SU-DHL-6 (cell line): Measurements from ENCODE around the gene ANXA5.

Source experiments
- EZH2phosphoT487 ChIP-seq: fragments of 200-600 bp; sonication (generic), shearing (Covaris generic); conservative IDR thresholded peaks from 2 replicates; pipeline ENCODE4 v1.6.1; 2018; ENCODE audit warnings: mild to moderate bottlenecking, antibody characterized with exemption, low read length, moderate library complexity, mixed read lengths
- TF ChIP-seq, protein P1 (sequence below): fragments of 200-600 bp; sonication (generic); IDR thresholded peaks from one replicate; pipeline ENCODE4 v1.5.1; 2017; ENCODE audit warnings: antibody characterized with exemption, mild to moderate bottlenecking, low read length, moderate library complexity; ENCODE audit not compliant: insufficient read depth, poor library complexity, severe bottlenecking

DNA sequence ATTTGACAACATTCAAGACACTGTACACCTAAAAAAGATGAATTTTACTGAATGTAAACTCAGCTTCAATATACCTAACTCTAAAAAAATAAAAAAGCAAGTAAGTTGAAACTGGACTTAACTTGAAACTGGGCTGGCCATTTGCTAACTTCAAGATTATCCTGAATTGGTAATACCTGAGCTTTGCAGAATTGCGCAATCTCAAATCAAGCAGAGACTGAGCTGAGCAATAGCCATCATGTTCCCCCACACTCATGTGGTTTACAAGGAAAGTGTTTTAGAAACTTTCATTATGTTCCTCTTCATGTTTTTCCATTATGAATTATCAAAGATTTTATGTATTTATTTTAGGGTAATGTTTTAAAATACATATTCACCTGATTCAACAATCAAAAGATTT, 38.7 kb downstream of the ANXA5 start:
- TF ChIP-seq, protein P1, sequence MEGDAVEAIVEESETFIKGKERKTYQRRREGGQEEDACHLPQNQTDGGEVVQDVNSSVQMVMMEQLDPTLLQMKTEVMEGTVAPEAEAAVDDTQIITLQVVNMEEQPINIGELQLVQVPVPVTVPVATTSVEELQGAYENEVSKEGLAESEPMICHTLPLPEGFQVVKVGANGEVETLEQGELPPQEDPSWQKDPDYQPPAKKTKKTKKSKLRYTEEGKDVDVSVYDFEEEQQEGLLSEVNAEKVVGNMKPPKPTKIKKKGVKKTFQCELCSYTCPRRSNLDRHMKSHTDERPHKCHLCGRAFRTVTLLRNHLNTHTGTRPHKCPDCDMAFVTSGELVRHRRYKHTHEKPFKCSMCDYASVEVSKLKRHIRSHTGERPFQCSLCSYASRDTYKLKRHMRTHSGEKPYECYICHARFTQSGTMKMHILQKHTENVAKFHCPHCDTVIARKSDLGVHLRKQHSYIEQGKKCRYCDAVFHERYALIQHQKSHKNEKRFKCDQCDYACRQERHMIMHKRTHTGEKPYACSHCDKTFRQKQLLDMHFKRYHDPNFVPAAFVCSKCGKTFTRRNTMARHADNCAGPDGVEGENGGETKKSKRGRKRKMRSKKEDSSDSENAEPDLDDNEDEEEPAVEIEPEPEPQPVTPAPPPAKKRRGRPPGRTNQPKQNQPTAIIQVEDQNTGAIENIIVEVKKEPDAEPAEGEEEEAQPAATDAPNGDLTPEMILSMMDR = no peak
- no peak for TF ChIP-seq EZH2phosphoT487
